ENCODE data around the gene ZDHHC15. TPM values are rescaled to one million over a fixed set of nuclear protein-coding genes. Genes with fewer than 3 reads are reported as not detected.
"Not testable (repeated sequence)": the region's sequence is repeated elsewhere in the genome, so short reads cannot be mapped to it uniquely, and the experiment has no call there.

ZDHHC15 gene
- total and polyA plus RNA-seq, 4 donors = 0.88 to 4.8 (median 2.3) TPM

- no peaks in the 10 kb centered on the region for H3K4me1 ChIP-seq (ENCODE audit: control insufficient read depth in 1 of 2, insufficient read depth in 2 of 2, low read length in 2 of 2)
- peak in 1 of 2 donors; percentile 70 for DNase-seq
- no peaks in the 10 kb centered on the region for H3K9me3 ChIP-seq (ENCODE audit: control insufficient read depth, low read length)
- H3K4me3 ChIP-seq (ENCODE audit: low read length in 2 of 2) = no peak overlapping the region
- H3K36me3 ChIP-seq (ENCODE audit: control insufficient read depth in 1 of 2, insufficient read depth in 2 of 2, low read length in 1 of 2) = no peaks in the 10 kb centered on the region
- no peak overlapping the region for H3K27ac ChIP-seq (ENCODE audit: low read depth in 1 of 2, low read length in 2 of 2)
- H3K27me3 ChIP-seq (ENCODE audit: control insufficient read depth in 1 of 2, insufficient read depth in 2 of 2, low read length in 1 of 2) = no peaks in the 10 kb centered on the region
- ATAC-seq (ENCODE audit: low FRiP score) = no peak
- 93 to 98% methylated on average over 19 of the region's 19 CpGs for WGBS, 2 donors
- intact Hi-C loops (cut with DNase I) = no loop called here
These were observed 187.7 kb downstream of the ZDHHC15 start for GRCh38 chrX:75335127-75335458.

DNA sequence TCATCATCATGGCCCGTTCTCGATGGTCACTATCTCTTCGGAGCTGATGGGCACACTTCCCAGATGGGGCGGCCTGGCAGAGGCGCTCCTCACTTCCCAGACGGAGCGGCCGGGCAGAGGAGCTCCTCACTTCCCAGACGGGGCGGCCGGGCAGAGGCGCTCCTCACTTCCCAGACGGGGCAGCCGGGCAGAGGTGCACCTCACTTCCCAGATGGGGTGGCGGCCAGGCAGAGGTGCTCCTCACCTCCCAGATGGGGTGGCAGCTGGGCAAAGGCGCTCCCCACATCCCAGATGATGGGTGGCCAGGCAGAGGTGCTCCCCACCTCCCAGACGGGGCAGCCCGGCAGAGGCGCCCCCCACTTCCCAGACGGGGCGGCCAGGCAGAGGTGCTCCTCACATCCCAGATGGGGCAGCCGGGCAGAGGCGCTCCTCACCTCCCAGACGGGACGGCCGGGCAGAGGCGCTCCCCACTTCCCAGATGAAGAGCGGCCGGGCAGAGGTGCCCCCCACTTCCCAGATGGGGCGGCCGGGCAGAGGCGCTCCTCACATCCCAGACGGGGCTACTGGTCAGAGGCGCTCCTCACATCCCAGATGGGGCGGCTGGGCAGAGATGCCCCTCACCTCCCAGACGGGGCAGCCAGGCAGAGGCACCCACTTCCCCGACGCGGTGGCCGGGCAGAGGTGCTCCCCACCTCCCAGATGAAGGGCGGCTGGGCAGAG, 188.3 kb downstream of the ZDHHC15 start:
- intact Hi-C loops (cut with DNase I); DNase-seq; H3K27me3 ChIP-seq (ENCODE audit: control insufficient read depth in 1 of 2, insufficient read depth in 2 of 2, low read length in 1 of 2); H3K4me3 ChIP-seq (ENCODE audit: low read length in 2 of 2); H3K27ac ChIP-seq (ENCODE audit: low read depth in 1 of 2, low read length in 2 of 2); ATAC-seq (ENCODE audit: low FRiP score); H3K4me1 ChIP-seq (ENCODE audit: control insufficient read depth in 1 of 2, insufficient read depth in 2 of 2, low read length in 2 of 2); H3K9me3 ChIP-seq (ENCODE audit: control insufficient read depth, low read length); H3K36me3 ChIP-seq (ENCODE audit: control insufficient read depth in 1 of 2, insufficient read depth in 2 of 2, low read length in 1 of 2): not testable (repeated sequence)
- 96 to 97% methylated on average over 29 to 41 of the region's 41 CpGs for WGBS, 2 donors

GRCh38 chrX:75327607-75328006, 195.2 kb downstream of the ZDHHC15 start:
- WGBS, 2 donors = 90 to 96% methylated on average over 16 of the region's 16 CpGs
- ATAC-seq (ENCODE audit: low FRiP score) (no peak), DNase-seq (no peak)
- Histone ChIP-seq H3K9me3 (ENCODE audit: control insufficient read depth, low read length) (no peaks in the 10 kb centered on the region), H3K36me3 (ENCODE audit: control insufficient read depth in 1 of 2, insufficient read depth in 2 of 2, low read length in 1 of 2) (no peaks in the 10 kb centered on the region), H3K4me3 (ENCODE audit: low read length in 2 of 2) (no peak overlapping the region), H3K27ac (ENCODE audit: low read depth in 1 of 2, low read length in 2 of 2) (no peak overlapping the region), H3K4me1 (ENCODE audit: control insufficient read depth in 1 of 2, insufficient read depth in 2 of 2, low read length in 2 of 2) (no peaks in the 10 kb centered on the region), H3K27me3 (ENCODE audit: control insufficient read depth in 1 of 2, insufficient read depth in 2 of 2, low read length in 1 of 2) (no peaks in the 10 kb centered on the region)
- intact Hi-C loops (cut with DNase I) = no loop called here

Other genes starting within 250 kb of the ZDHHC15 start
- gene UPRT, start 249.0 kb downstream of the ZDHHC15 start, total RNA-seq = 10 to 100 TPM; 11.6 to 17.3 TPM
- gene UPRT, start 249.0 kb downstream of the ZDHHC15 start, polyA plus RNA-seq = 10 to 100 TPM; 11.1 to 13.0 TPM

Data from aorta (tissue), 5 donors.